Stimulated activated naive CD8-positive, alpha-beta T cell treated with anti-CD3 and anti-CD28 coated beads, Interleukin-15, Interleukin-2, amounts not matched to agents 100 U/mL and 50 U/mL, for 24 hours (primary cell): ENCODE results near the gene CTSW.

ENCODE experiments used
- ATAC-seq: fragments of 150-1000 bp; cut with Tn5 transposase; one replicate; pipeline ENCODE4 v1.10.0; 2021
- DNase-seq: peaks from one replicate; pipeline ENCODE4 v3.0.0; 2021

CTSW gene

DNA sequence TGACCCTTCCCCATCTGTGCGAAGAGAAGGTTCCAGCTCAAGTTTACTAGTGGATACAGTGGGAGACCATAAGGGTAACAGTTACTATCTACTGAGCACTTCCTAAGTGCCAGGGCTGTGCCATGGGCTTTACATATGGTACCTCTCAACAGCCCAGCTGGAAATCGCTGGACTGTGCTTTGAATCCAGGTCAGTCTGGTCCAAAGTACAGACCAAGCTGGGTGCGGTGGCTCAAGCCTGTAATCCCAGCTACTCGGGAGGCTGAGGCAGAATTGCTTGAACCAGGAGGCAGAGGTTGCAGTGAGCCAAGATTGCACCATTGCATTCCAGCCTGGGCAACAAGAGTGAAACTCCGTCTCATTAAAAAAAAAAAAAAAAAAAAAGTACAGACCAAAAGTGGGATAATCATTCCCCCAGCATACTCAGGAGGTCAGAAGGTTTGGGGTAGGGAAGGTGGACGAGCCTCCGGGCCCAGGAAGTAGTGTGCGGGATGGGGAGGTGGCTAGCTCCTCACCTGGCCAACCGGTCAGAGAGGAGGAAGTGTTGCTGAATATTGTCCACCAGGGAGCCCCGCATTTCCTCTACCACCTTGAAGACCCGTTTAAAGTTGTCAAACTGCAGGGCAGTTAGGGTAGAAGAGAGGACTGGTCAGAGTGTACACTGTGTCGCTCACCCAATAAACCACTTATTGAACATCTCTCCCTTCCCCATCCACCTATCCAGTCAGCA, 6.3 kb downstream of the CTSW start:
- ATAC-seq = no peak
- DNase-seq = no peak

GRCh38 chr11:65886826-65887722, 7.4 kb downstream of the CTSW start:
- DNase-seq (no peak), ATAC-seq (no peak)

DNA sequence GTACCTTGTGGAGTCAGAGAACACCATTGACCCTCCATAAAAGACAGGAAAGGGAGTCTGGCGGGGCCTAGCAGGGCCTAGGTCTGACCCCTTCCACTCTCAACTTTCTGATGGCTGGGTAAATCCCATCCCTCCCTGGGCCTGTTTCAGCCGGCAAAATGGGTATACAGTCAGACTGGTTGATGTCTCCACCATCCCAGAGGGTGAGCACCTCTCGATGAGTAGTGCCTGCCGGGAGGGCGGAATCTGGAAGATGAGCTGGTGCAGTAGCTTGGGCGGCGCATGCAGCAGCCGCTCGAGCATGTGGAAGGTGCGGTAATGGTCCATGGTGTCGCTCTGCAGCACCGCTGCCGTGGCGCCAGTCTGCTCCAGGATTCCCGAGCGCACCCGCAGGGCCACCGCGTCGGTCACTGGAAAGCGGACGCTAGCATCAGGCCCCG, 8.1 kb downstream of the CTSW start:
- no peak for DNase-seq

GRCh38 chr11:65888163-65888814, 8.7 kb downstream of the CTSW start, which contains the start of gene FIBP:
Gene FIBP (minus strand): TSS chr11:65888471. CDS start chr11:65888418, 53 bp downstream.
- ATAC-seq (peak; percentile 69), DNase-seq (peak; percentile 98)

More for the DNA sequence above, 8.1 kb downstream of the CTSW start:
- no peak for ATAC-seq

DNA sequence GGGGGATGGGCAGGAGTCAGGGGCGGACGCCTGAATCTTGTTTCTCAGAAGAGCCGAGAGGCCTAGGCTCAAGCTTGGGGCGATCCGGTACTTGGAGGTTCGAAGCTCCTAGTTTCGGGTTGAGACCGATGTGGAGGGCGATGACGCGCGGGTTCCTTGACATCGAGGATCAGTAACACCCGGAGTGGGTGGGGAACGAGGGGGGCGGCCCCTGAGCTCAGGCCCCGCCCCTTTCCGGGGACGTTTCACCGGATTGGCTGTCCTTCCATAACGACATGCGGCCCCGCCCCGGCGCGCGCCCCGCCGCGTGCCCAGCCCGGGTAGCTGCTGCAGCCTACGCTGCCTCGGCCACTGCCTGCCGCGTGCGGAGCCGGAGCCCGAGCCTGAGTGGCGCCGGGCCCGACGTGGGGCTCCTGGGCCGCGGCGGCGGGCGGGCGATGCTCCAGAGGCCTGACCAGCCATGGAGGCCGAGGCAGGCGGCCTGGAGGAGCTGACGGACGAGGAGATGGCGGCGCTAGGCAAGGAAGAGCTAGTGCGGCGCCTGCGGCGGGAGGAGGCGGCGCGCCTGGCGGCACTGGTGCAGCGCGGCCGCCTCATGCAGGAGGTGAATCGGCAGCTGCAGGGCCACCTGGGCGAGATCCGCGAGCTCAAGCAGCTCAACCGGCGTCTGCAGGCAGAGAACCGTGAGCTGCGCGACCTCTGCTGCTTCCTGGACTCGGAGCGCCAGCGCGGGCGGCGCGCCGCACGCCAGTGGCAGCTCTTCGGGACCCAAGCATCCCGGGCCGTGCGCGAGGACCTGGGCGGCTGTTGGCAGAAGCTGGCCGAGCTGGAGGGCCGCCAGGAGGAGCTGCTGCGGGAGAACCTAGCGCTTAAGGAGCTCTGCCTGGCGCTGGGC, 10.9 kb downstream of the CTSW start, which contains the start of gene CCDC85B:
Gene CCDC85B (plus strand): TSS at position 350 of the 895 bp plus-strand sequence. CDS start 111 bp downstream, at position 461.
- DNase-seq (peak; percentile 99), ATAC-seq (peak; percentile 55)

DNA sequence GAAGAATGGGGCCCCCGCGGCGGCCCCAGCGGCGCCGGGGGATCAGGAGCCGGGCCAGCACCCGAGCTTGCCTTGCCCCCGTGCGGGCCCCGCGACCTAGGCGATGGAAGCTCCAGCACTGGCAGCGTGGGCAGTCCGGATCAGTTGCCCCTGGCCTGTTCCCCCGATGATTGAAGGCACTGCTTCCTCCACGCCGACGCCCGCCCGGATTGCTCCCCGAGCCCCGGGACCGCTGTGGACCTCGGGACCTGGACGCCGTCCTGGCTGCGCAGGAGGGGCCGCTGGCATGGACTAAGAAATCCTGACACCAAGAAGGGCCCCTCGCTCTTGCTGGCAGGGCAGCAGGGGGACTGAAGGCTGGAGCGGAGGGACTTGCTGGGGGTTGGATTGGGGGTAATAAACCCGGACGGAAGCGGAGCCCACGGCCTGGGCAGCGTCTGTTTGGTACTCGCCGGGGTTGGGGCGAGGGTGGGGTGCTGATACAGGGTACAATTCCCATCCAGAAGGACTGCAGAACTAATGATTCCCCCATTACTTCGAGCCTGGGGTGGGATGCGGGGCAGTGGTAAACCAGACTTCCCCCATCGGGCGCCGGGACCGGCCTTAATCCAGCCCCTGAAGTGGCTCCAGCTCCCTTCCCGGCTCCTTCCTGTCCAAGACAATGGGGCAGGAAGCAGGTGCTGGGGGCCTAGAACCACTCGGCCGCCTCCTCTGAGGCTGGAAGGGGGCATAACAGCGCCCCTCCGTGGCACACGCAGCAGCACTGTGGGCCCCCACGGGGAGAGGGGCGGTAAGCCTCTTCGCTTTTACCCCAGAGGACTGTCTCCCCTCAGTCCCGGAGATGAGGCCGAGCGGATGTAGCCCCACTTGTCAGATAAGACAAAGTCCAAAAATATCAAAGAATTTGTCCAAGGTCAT, 11.8 kb downstream of the CTSW start:
- ATAC-seq (no peak), DNase-seq (peak; percentile 68)

DNA sequence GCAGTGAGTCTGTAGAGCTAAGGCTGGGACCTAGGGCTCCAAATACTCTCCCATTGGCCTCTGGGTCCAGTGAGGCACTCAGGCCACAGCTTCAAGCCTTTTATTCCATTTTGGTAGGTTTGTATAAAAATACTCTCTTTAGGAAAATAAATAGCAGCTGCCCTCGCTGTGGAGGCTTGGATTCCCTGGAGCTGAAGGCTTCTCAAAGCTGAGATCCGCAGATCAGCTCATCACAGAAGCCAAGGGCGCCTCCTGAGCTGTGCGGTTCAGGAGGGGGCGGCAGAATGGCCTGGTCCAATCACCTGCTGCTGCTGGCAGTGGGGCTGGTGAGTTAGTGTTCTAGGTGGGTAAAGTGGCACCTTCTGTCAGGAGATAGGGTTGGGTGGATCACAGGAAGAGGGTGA, 12.5 kb downstream of the CTSW start:
- DNase-seq (peak; percentile 63), ATAC-seq (peak; percentile 20)

- ATAC-seq = no peak
- DNase-seq = no peak
These were observed 13.2 kb downstream of the CTSW start for GRCh38 chr11:65892661-65893317.

DNA sequence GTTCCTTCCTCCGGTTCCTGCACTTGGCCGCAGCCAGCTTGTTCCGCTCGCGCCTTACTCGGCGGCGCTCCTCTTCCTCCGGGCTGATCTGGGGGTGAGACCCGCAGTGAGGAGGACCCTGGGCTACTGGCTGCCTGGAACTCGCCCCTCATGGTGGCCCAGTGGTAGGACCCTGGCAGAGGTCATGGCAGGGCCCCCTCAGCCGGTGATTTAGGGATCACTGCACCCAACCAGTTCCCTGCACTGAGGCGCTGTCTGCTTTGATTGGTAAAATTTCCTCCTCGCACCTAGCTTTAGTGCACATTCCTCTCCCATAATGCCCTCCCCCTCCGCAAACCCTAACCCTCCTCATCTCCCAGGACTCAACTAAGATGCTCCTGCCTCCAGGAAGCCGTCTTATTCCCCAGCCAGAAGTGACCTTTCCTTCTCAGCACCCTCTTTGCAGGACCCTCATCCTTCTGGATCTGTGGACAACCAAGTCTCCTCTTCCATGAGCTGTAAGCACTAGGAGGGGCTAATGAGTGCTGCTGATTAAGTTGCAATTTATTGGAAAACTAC, 14.5 kb downstream of the CTSW start:
- DNase-seq (no peak), ATAC-seq (no peak)

DNA sequence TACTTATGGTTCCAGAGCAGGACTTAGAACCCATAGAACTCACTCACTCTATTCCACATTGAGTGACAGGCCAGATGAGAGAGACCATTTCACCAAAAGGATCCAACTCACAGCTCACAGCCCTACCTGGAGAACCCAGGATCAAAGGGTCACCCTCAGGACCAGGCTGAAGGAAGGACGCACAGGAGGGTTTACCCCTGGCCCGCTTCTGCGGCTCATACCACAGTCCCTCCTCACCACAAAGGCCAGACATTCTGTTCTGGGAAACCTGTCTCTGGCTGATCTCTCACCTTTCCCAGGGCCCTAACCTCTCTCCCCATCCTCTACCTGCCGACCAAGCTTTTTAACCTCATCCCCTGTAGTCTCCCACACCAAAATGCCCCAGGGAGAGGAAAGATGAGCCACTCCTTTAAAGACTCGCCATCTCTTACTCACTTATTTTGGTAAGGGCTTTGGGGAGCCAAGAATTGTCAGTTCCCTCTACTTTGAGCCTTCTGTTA, 15.9 kb downstream of the CTSW start:
- DNase-seq (no peak), ATAC-seq (no peak)

GRCh38 chr11:65896034-65896999, 16.7 kb downstream of the CTSW start:
- DNase-seq = no peak

DNA sequence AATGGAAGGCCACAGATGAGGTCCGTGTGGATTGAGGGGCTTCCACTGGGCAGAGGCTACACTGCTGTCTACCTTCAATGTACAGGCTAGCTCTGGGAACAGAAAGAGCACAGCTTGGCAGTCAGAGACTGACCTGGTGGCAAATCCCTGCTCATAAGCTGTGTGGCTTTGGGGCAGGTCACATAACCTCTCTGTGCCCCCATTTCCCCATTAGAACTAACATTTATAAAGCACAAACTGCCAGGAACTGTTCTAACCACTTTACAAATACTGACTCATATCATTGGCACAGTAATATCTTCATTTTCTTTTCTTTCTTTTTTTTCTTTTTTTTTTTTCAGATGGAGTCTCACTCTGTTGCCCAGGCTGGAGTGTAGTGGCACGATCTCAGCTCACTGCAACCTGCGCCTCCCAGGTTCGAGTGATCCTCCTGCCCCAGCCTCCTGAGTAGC, 17.4 kb downstream of the CTSW start:
- no peak for DNase-seq
- ATAC-seq = no peak

More at GRCh38 chr11:65896034-65896999, 16.7 kb downstream of the CTSW start:
- ATAC-seq = no peak

- DNase-seq (no peak), ATAC-seq (no peak)
These were observed 19.2 kb downstream of the CTSW start for GRCh38 chr11:65898656-65899355.

- ATAC-seq (peak; percentile 59), DNase-seq (peak; percentile 85)
These were observed 19.9 kb downstream of the CTSW start for GRCh38 chr11:65899356-65900124.

DNA sequence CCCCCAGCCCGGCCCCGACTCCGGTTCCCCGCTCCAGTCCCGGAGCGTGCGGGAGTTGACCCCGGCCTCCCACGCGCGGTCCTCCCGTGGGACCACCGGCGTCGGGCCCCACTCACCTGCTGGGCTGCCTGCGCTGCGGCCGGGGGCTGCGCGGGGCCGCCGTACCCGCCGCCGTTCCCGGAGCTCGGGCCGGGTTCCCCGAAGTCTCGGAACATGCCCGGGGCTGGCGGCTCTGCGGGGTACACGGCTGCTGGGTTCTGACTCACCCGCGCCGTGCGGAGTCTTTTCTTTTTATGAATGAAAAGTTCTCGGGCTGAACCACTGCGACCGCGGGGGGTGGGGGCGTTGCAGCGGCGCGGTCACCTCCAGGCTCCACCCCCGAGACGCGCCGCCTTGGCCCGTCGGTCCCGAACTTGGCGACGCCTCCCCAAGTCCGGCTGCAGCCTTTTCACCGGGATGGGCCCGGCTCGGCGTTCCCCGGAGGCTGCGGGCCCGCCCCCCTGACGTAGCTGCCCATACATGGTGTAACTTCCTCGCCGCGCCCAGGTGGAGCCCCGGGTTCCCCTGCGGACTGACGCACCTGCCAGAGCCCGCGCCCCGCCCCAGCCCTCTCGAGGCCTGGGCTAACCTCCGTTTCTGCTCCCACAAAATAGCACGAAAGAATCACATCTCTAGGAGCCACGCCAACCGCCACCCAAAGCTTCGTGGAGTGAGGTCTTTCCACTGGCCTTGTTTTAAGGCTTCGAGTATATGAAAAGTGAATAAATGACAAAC, 20.7 kb downstream of the CTSW start, which contains the start of gene FOSL1:
Gene FOSL1 (minus strand): TSS at position 264 of the 774 bp plus-strand sequence. CDS start 49 bp downstream, at position 215.
- DNase-seq (peak; percentile 97), ATAC-seq (peak; percentile 90)

GRCh38 chr11:65900899-65901180, 21.2 kb downstream of the CTSW start:
- no peak for ATAC-seq
- DNase-seq = no peak
